Rectal smooth muscle tissue (tissue), 1 donor: ENCODE data around the gene BAIAP3.

Source experiments
- H3K27ac ChIP-seq: one replicate; pipeline ENCODE4 v1.7.0; 2013; ENCODE audit warnings: low read depth, low read length, inconsistent platforms
- H3K27me3 ChIP-seq: one replicate; pipeline ENCODE4 v1.7.0; 2013; ENCODE audit warnings: low read length; ENCODE audit not compliant: control insufficient read depth, insufficient read depth
- H3K36me3 ChIP-seq: one replicate; pipeline ENCODE4 v1.7.0; 2013; ENCODE audit warnings: low read length; ENCODE audit not compliant: control insufficient read depth, insufficient read depth
- H3K4me1 ChIP-seq: one replicate; pipeline ENCODE4 v1.7.0; 2013; ENCODE audit warnings: low read length; ENCODE audit not compliant: control insufficient read depth, insufficient read depth
- H3K4me3 ChIP-seq: one replicate; pipeline ENCODE4 v1.7.0; 2013; ENCODE audit warnings: low read length
- H3K9ac ChIP-seq: one replicate; pipeline ENCODE4 v1.7.0; 2013; ENCODE audit warnings: low read length

The BAIAP3 gene

GRCh38 chr16:1364510-1364909 lies 31.1 kb downstream of the BAIAP3 start:
- no peak overlapping the region for H3K4me3 ChIP-seq
- no peaks in the 10 kb centered on the region for H3K4me1 ChIP-seq
- H3K27me3 ChIP-seq = no peaks in the 10 kb centered on the region
- no peak overlapping the region for H3K9ac ChIP-seq
- H3K27ac ChIP-seq = no peak overlapping the region
- peaks cover 31% of the 10 kb centered on the region for H3K36me3 ChIP-seq

GRCh38 chr16:1366060-1366711 lies 32.7 kb downstream of the BAIAP3 start:
- Histone ChIP-seq H3K4me1 (no peaks in the 10 kb centered on the region), H3K27me3 (no peaks in the 10 kb centered on the region), H3K36me3 (peaks cover 27% of the 10 kb centered on the region), H3K27ac (no peak overlapping the region), H3K9ac (no peak overlapping the region), H3K4me3 (no peak overlapping the region)

- Histone ChIP-seq H3K9ac (no peak overlapping the region), H3K4me3 (no peak overlapping the region), H3K27ac (no peak overlapping the region), H3K27me3 (no peaks in the 10 kb centered on the region), H3K4me1 (no peaks in the 10 kb centered on the region), H3K36me3 (peaks cover 27% of the 10 kb centered on the region)
Measured at GRCh38 chr16:1366712-1367299, 33.4 kb downstream of the BAIAP3 start.

GRCh38 chr16:1367486-1368174 lies 34.2 kb downstream of the BAIAP3 start:
- no peak overlapping the region for H3K9ac ChIP-seq
- H3K4me3 ChIP-seq = no peak overlapping the region
- H3K27ac ChIP-seq = no peak overlapping the region
- H3K4me1 ChIP-seq = no peaks in the 10 kb centered on the region
- H3K27me3 ChIP-seq = no peaks in the 10 kb centered on the region
- H3K36me3 ChIP-seq = peaks cover 24% of the 10 kb centered on the region

GRCh38 chr16:1371054-1371978 lies 37.9 kb downstream of the BAIAP3 start:
- Histone ChIP-seq H3K36me3 (peaks cover 13% of the 10 kb centered on the region), H3K4me3 (no peak overlapping the region), H3K9ac (no peak overlapping the region), H3K27me3 (no peaks in the 10 kb centered on the region), H3K4me1 (no peaks in the 10 kb centered on the region), H3K27ac (no peak overlapping the region)

GRCh38 chr16:1372292-1372950 lies 39.0 kb downstream of the BAIAP3 start:
- Histone ChIP-seq H3K36me3 (peaks cover 4% of the 10 kb centered on the region), H3K4me3 (no peak overlapping the region), H3K27ac (no peak overlapping the region), H3K4me1 (no peaks in the 10 kb centered on the region), H3K9ac (no peak overlapping the region), H3K27me3 (no peaks in the 10 kb centered on the region)

- H3K36me3 ChIP-seq = peaks cover 4% of the 10 kb centered on the region
- no peaks in the 10 kb centered on the region for H3K4me1 ChIP-seq
- no peak overlapping the region for H3K27ac ChIP-seq
- no peak overlapping the region for H3K9ac ChIP-seq
- H3K27me3 ChIP-seq = no peaks in the 10 kb centered on the region
- H3K4me3 ChIP-seq = no peak overlapping the region
Measured at GRCh38 chr16:1374418-1375297, 41.2 kb downstream of the BAIAP3 start.

- H3K36me3 ChIP-seq = no peaks in the 10 kb centered on the region
Measured at GRCh38 chr16:1375298-1375640, 41.8 kb downstream of the BAIAP3 start.

GRCh38 chr16:1375741-1376410 lies 42.4 kb downstream of the BAIAP3 start:
- Histone ChIP-seq H3K4me1 (no peaks in the 10 kb centered on the region), H3K4me3 (no peak overlapping the region), H3K27ac (no peak overlapping the region), H3K9ac (no peak overlapping the region), H3K27me3 (no peaks in the 10 kb centered on the region), H3K36me3 (no peaks in the 10 kb centered on the region)

More at GRCh38 chr16:1375298-1375640, 41.8 kb downstream of the BAIAP3 start:
- Histone ChIP-seq H3K27ac (no peak overlapping the region), H3K4me1 (no peaks in the 10 kb centered on the region), H3K4me3 (no peak overlapping the region), H3K27me3 (no peaks in the 10 kb centered on the region), H3K9ac (no peak overlapping the region)

- Histone ChIP-seq H3K9ac (no peak overlapping the region), H3K27me3 (no peaks in the 10 kb centered on the region), H3K36me3 (no peaks in the 10 kb centered on the region), H3K4me3 (no peak overlapping the region), H3K4me1 (no peaks in the 10 kb centered on the region), H3K27ac (no peak overlapping the region)
Measured at GRCh38 chr16:1377406-1378010, 44.1 kb downstream of the BAIAP3 start.
